ENCODE data around the gene FILIP1. TPM values are rescaled to one million over a fixed set of nuclear protein-coding genes. Genes with fewer than 3 reads are reported as not detected.

Gene FILIP1
- total and polyA plus RNA-seq, 2 of the 8 experiments (the other 6 are each of a cell fraction or from before 2014, with no cell fraction given): 2.4 to 5.7 TPM

DNA sequence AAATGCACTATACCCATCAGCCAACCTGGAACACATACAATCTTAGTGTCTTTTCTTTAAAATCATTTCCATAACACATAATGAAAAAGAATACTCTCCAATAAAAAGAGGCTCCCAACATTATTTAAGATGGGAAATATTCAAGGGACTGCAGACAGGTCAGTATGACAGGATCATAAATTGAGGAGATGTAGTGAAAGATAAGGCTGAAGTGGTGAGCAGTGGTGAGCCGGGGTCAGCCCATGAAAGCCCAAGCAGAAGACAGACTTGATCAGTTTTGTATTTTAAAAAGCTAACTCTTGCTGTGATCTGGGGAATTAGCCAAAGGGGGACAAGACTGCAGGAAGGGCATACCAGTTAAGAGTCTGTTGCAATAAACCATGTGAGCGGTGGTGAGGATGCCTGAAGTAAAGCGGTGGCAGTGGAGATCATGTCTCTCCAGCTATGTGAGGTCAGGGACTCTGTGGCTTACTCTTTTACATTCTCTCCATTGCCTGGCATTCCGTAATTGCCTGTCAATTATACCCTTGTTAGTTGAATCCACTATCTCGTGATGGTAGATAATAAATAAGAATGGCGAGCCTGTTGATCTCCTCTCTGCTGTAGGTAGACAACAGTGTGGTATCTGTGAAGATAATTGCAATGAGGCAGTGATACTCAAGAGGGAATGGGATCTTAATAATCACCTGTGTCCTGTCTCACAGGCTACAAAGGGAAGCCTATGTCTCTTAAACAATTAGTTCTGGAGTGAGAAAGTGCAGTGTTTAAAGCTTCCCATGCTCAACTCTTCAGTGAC, 97.4 kb downstream of the FILIP1 start (continued):
- no peak for TF ChIP-seq SAP30 (IDR thresholded peaks at IDR 0.05; ENCODE audit: insufficient read depth, insufficient replicate concordance, low read length)
- TF ChIP-seq ZNF274 (IDR thresholded peaks at IDR 0.05; ENCODE audit: borderline replicate concordance, extremely low read depth, low read length): no peak
- TF ChIP-seq SRF (IDR thresholded peaks at IDR 0.05; ENCODE audit: low read depth, low read length): no peak

All from H1 (cell line).